ENCODE results near the gene SNCG. TPM values are rescaled to one million over a fixed set of nuclear protein-coding genes. Genes with fewer than 3 reads are reported as not detected.

Gene SNCG
- polyA plus RNA-seq, 3 donors = 1.8 TPM; not detected in 2

DNA sequence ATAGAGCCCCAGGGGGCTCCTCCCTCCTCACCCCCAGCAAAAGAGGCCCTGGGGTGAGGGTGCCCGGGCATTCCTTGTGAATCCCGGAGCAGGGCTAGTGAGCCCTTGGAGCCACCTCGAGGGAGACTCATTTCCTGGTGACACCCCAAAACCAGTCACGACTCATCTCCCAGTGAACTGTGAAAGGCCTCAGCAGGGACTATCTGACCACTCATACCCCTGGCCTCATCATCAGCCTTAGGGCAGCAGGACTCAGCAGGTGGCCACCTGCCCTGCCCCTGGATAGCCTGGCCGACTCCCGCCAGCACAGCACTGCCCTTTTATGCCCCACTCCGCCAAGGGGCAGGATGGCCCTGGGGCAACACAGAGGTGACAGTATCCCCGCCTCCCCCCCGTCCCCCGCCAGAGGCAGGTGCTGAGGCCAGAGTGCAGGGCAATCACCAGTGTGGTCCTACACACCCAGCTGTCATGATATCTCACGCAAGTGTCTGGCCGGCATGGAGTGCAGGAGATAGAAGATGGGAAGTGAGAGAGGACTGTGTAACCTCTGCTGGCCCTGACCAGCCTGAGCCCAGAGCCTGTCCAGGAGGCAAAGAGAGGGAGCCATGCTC, 3.2 kb downstream of the SNCG start:
- Mint-ChIP-seq H3K27ac (peak overlapping the region in 1 of 7 donors; percentile 35), H3K4me1 (peaks cover 35% of the 10 kb centered on the region), H3K27me3 (ENCODE audit: low read depth in 3 of 3) (peaks cover 8 to 26% (median 11%) of the 10 kb centered on the region in 3 donors), H3K36me3 (no peaks in the 10 kb centered on the region), H3K4me3 (no peak overlapping the region), H3K9me3 (peaks cover 0 to 2% (median 0%) of the 10 kb centered on the region in 7 donors)
- no peaks in the 10 kb centered on the region for H4K20me1 ChIP-seq (ENCODE audit: insufficient read depth, low read length)
- H3K4me2 ChIP-seq (replicated peaks; ENCODE audit: extremely low read depth, low read length, poor library complexity, severe bottlenecking) = no peak overlapping the region
- WGBS (ENCODE audit: insufficient coverage) = 97% methylated on average over 12 of the region's 12 CpGs
- intact Hi-C loops (cut with micrococcal nuclease) = no loop called here
- H3K27ac ChIP-seq (ENCODE audit: low read depth in 1 of 2, low read length in 2 of 2) = no peak overlapping the region
- H3K4me1 ChIP-seq (ENCODE audit: control insufficient read depth in 1 of 2, insufficient read depth in 2 of 2, low read length in 2 of 2) = peaks cover 38 to 44% of the 10 kb centered on the region in 2 donors
- no peaks in the 10 kb centered on the region for H3K27me3 ChIP-seq (ENCODE audit: control insufficient read depth in 2 of 2, insufficient read depth in 2 of 2, low read length in 2 of 2)
- TF ChIP-seq, protein P1, sequence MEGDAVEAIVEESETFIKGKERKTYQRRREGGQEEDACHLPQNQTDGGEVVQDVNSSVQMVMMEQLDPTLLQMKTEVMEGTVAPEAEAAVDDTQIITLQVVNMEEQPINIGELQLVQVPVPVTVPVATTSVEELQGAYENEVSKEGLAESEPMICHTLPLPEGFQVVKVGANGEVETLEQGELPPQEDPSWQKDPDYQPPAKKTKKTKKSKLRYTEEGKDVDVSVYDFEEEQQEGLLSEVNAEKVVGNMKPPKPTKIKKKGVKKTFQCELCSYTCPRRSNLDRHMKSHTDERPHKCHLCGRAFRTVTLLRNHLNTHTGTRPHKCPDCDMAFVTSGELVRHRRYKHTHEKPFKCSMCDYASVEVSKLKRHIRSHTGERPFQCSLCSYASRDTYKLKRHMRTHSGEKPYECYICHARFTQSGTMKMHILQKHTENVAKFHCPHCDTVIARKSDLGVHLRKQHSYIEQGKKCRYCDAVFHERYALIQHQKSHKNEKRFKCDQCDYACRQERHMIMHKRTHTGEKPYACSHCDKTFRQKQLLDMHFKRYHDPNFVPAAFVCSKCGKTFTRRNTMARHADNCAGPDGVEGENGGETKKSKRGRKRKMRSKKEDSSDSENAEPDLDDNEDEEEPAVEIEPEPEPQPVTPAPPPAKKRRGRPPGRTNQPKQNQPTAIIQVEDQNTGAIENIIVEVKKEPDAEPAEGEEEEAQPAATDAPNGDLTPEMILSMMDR (IDR thresholded peaks at IDR 0.05) = no peak
- H3K4me3 ChIP-seq (replicated peaks in 1 of 3; ENCODE audit: low read depth in 2 of 3, low read length in 3 of 3) = no peak overlapping the region
- H3K9me3 ChIP-seq (replicated peaks in 1 of 2; ENCODE audit: control insufficient read depth in 1 of 2, insufficient read depth in 1 of 2, low read length in 2 of 2) = no peaks in the 10 kb centered on the region
- H3K36me3 ChIP-seq (replicated peaks in 1 of 2; ENCODE audit: control insufficient read depth in 1 of 2, insufficient read depth in 2 of 2, low read length in 2 of 2) = no peaks in the 10 kb centered on the region
- H3K9ac ChIP-seq (ENCODE audit: insufficient read depth, low read length, poor library complexity, severe bottlenecking) = no peak overlapping the region
- H3K79me2 ChIP-seq (ENCODE audit: insufficient read depth, low read length) = no peaks in the 10 kb centered on the region
- no peak overlapping the region for H2AFZ ChIP-seq (ENCODE audit: insufficient read depth, low read depth, low read length, poor library complexity, severe bottlenecking)
- peak in 1 of 3 donors; percentile 63 for DNase-seq

DNA sequence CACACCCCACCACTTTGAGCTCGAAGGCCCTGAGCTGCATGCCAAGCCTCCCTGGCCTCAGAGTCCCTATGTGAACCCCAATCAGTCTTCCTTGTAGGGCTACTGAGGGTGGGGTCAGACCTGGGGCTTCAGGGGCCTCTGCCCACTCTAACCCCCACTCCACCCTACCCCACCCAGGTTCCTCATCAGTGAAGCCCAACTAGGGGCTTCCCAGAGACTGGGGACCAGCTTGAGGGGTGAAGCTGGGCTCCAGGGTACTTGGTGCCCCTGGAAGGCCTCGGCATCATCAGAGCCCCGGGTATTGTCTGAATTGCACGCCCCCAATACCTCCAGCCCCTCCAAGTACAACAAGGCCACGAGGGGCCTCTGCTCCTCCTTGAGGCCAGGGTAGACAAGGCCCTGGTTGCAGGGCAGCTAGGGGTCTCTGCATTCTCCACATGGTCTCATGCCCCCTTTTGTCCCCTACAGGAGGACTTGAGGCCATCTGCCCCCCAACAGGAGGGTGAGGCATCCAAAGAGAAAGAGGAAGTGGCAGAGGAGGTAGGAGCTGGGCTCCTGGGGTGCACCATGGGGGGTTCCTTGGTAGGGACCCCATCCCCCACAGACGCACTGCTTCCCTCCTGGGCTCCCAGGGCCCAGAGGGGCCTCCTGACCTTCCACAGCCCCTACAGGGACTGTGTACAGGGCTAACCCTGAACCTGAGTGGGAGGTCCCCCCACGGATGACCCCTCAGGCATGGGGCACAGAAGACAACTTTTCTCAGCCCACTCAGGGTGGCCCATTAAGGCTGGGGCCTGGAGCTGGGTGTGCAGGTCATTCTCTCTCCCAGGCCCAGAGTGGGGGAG, 4.0 kb downstream of the SNCG start:
- H3K9me3 ChIP-seq (replicated peaks in 1 of 2; ENCODE audit: control insufficient read depth in 1 of 2, insufficient read depth in 1 of 2, low read length in 2 of 2) = no peaks in the 10 kb centered on the region
- H3K27me3 ChIP-seq (ENCODE audit: control insufficient read depth in 2 of 2, insufficient read depth in 2 of 2, low read length in 2 of 2) = peaks cover 0 to 4% of the 10 kb centered on the region in 2 donors
- TF ChIP-seq, protein P1 (IDR thresholded peaks at IDR 0.05) = no peak
- no peak overlapping the region for H3K4me2 ChIP-seq (replicated peaks; ENCODE audit: extremely low read depth, low read length, poor library complexity, severe bottlenecking)
- H3K79me2 ChIP-seq (ENCODE audit: insufficient read depth, low read length) = no peaks in the 10 kb centered on the region
- H3K4me1 ChIP-seq (ENCODE audit: control insufficient read depth in 1 of 2, insufficient read depth in 2 of 2, low read length in 2 of 2) = peaks cover 39 to 47% of the 10 kb centered on the region in 2 donors
- H2AFZ ChIP-seq (ENCODE audit: insufficient read depth, low read depth, low read length, poor library complexity, severe bottlenecking) = no peak overlapping the region
- no CpG with 5 or more reads among the region's 7 CpGs for WGBS (ENCODE audit: insufficient coverage)
- H3K27ac Mint-ChIP-seq = no peak overlapping the region
- no peak for DNase-seq
- no peaks in the 10 kb centered on the region for H3K36me3 ChIP-seq (replicated peaks in 1 of 2; ENCODE audit: control insufficient read depth in 1 of 2, insufficient read depth in 2 of 2, low read length in 2 of 2)
- peak overlapping the region; percentile 8 for H3K9ac ChIP-seq (ENCODE audit: insufficient read depth, low read length, poor library complexity, severe bottlenecking)
- H4K20me1 ChIP-seq (ENCODE audit: insufficient read depth, low read length) = no peaks in the 10 kb centered on the region
- no peak overlapping the region for H3K27ac ChIP-seq (ENCODE audit: low read depth in 1 of 2, low read length in 2 of 2)
- H3K4me3 ChIP-seq (replicated peaks in 1 of 3; ENCODE audit: low read depth in 2 of 3, low read length in 3 of 3) = no peak overlapping the region
- peaks cover 8 to 30% (median 18%) of the 10 kb centered on the region in 3 donors for H3K27me3 Mint-ChIP-seq (ENCODE audit: low read depth in 3 of 3)
- H3K4me3 Mint-ChIP-seq = no peak overlapping the region
- H3K36me3 Mint-ChIP-seq = no peaks in the 10 kb centered on the region
- peaks cover 0 to under 1% (median 0%) of the 10 kb centered on the region in 7 donors for H3K9me3 Mint-ChIP-seq
- peaks cover 36% of the 10 kb centered on the region for H3K4me1 Mint-ChIP-seq
- intact Hi-C loops (cut with micrococcal nuclease) = no loop called here
